C4-2B (cell line): Measurements from ENCODE around the gene ALDH7A1.
"Not testable (repeated sequence)": the region's sequence is repeated elsewhere in the genome, so short reads cannot be mapped to it uniquely, and the experiment has no call there.

Experiments used
- H3K27ac ChIP-seq: fragments of 450-650 bp; 2 replicates; pipeline ENCODE4 v1.5.1; 2017
- CTCF ChIP-seq: fragments of 450-650 bp; conservative IDR thresholded peaks from 2 replicates; pipeline ENCODE4 v1.5.1; 2017; ENCODE audit warnings: mild to moderate bottlenecking
- ZFX ChIP-seq: fragments of 450-650 bp; IDR thresholded peaks from 2 replicates; pipeline ENCODE4 v1.6.1; 2017

Gene ALDH7A1

GRCh38 chr5:126628102-126628501 lies 33.1 kb upstream of the ALDH7A1 start:
- TF ChIP-seq CTCF (no peak), ZFX (no peak)
- no peak overlapping the region for H3K27ac ChIP-seq

GRCh38 chr5:126624534-126624933 lies 29.5 kb upstream of the ALDH7A1 start:
- no peak overlapping the region for H3K27ac ChIP-seq
- TF ChIP-seq CTCF, result no peak
- no peak for TF ChIP-seq ZFX

- H3K27ac ChIP-seq, result no peak overlapping the region
- TF ChIP-seq CTCF (no peak), ZFX (no peak)
Measured at GRCh38 chr5:126619781-126620180, 24.8 kb upstream of the ALDH7A1 start.

GRCh38 chr5:126617603-126618002 lies 22.6 kb upstream of the ALDH7A1 start:
- not testable (repeated sequence) for H3K27ac ChIP-seq

GRCh38 chr5:126615286-126615685 lies 20.3 kb upstream of the ALDH7A1 start:
- no peak for TF ChIP-seq ZFX
- TF ChIP-seq CTCF, result no peak
- no peak overlapping the region for H3K27ac ChIP-seq

- TF ChIP-seq ZFX, result no peak
- no peak for TF ChIP-seq CTCF
- H3K27ac ChIP-seq, result no peak overlapping the region
Measured at GRCh38 chr5:126613941-126614592, 19.0 kb upstream of the ALDH7A1 start.

- TF ChIP-seq ZFX (no peak), CTCF (no peak)
- H3K27ac ChIP-seq, result no peak overlapping the region
Measured at GRCh38 chr5:126610616-126611015, 15.6 kb upstream of the ALDH7A1 start.

- TF ChIP-seq CTCF (no peak), ZFX (no peak)
Measured at GRCh38 chr5:126610160-126610559, 15.1 kb upstream of the ALDH7A1 start.

More at GRCh38 chr5:126610160-126610559, 15.1 kb upstream of the ALDH7A1 start:
- H3K27ac ChIP-seq, result no peak overlapping the region
